HG03139 (cell line): Measurements from ENCODE around the gene SRSF1.

ENCODE experiments used
- ATAC-seq: cut with Tn5 transposase; IDR thresholded peaks from one replicate; pipeline ENCODE4 v1.9.1; 2021; ENCODE audit not compliant: unreplicated experiment

SRSF1 gene

DNA sequence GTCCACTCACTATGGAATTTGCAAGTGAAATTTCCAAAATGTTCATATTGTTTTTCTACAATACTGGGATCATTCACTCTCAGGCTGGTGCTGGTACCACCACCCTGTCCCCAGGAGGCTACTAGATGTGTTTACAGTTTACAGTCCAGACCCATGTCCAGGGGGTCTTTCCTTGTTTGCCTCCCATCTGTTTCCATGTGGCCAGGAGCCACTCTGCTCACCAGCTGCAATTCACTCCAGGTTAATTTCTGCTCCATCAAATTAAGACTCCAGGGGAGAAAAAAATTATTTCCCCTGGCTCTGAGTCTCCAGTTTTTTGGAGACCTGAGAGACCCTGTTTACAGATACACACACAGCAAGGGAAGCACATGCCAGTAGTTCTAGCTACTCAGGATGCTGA, 12.5 kb upstream of the SRSF1 start:
- no peak for ATAC-seq

- no peak for ATAC-seq
These were observed 12.0 kb upstream of the SRSF1 start for GRCh38 chr17:58019039-58019438.

- no peak for ATAC-seq
These were observed 3.2 kb upstream of the SRSF1 start for GRCh38 chr17:58010067-58010799.

DNA sequence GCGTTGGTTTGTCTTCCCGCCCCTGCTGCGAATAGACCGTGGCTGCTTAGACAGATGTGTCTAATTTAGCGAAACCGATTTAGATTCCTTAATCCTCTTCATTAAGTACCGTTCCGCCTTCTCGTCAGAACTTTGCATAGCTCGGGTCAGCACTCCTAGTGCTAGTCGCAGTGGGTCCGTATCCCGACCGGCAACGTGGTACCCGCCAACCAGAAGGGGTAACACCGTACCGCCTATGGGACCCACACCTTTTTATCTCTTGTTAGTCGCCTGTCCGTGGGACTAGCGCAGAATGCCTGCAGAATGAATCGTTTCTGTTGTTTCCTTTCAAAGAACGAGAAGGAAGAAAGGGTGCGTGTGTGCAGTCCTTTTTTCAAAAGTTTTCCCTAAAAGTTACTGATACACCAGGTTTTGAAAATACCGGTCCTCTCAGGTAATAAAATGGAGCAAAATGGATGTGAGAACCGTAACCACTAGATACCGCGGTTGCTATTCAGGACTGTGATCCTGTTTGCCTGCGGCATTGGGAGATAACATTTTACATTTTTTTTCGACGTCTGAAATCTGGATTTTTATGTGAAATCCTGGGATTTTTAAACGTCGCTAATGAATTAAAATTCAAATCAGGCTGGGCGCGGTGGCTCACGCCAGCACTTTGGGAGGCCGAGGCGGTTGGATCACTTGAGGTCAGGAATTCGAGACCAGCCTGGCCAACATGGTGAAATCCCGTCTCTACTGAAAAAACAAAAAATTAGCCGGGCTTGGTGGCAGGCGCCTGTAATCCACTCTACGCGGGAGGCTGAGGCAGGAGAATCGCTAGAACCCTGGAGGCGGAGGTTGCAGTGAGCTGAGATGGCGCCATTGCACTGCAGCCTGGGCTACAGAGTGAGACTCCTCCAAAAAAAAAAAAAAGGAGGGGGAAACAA, 998 bp upstream of the SRSF1 start:
- peak; percentile 7 for ATAC-seq

DNA sequence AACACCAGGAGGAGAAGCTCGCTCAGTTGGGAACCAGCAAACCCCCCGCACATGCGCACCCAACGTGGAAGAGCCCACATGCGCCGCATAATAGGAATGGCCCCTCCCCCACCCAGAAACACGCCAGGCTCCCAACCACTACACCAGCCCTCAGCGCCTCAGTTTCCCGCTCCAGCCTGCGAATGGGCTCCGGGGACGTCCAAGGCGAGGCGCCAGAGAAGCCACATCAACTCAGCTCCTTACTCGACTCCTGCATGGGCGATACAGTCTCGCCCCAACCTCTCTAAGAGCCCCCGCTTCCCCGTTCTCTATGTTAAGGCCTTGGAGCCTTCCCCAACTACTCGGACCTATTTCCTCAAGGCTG, 504 bp downstream of the SRSF1 start:
- no peak for ATAC-seq

GRCh38 chr17:58005728-58006559, 1.1 kb downstream of the SRSF1 start:
- ATAC-seq, result no peak

- ATAC-seq, result no peak
These were observed 1.9 kb downstream of the SRSF1 start for GRCh38 chr17:58005031-58005727.

GRCh38 chr17:58004060-58004459, 3.0 kb downstream of the SRSF1 start:
- no peak for ATAC-seq

GRCh38 chr17:58002973-58003372, 4.1 kb downstream of the SRSF1 start:
- ATAC-seq, result no peak

GRCh38 chr17:58002154-58002948, 4.7 kb downstream of the SRSF1 start:
- ATAC-seq, result no peak

DNA sequence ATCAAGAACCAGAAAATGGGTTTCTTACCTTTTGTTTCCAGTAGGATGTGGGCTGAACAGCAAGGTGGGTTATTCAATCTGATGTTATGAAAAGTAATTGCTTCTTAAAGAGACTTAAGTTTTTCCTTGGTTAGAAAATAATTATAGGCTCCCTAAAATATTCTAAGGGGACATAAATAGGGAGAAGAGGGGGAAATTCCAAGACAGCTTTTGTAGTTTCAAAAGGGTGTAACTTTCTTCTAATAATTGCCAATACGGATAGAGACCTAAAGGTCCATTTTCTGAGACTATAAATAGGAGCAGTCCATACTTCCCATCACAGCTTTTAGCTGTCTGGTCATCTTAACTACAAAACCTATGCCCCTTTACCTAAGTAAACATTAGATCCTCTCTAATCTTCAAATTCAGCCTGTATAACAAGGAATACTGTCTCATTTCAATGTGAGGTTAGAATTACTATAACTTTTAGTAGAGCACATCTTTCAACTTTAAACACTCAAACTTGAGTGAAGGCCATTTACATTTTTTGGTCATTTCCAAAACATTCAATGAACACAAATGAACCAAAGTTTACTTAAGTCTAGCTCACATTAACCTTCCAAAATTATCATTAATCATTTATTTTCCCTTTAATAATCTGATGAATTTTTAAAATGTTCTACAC, 5.5 kb downstream of the SRSF1 start:
- ATAC-seq, result no peak

- no peak for ATAC-seq
These were observed 7.5 kb downstream of the SRSF1 start for GRCh38 chr17:57999496-58000017.

- ATAC-seq, result no peak
These were observed 8.0 kb downstream of the SRSF1 start for GRCh38 chr17:57999010-57999495.

GRCh38 chr17:57997085-57997809, 9.8 kb downstream of the SRSF1 start:
- ATAC-seq, result no peak

- ATAC-seq, result peak; percentile 52
These were observed 11.7 kb downstream of the SRSF1 start for GRCh38 chr17:57995076-57995956.

DNA sequence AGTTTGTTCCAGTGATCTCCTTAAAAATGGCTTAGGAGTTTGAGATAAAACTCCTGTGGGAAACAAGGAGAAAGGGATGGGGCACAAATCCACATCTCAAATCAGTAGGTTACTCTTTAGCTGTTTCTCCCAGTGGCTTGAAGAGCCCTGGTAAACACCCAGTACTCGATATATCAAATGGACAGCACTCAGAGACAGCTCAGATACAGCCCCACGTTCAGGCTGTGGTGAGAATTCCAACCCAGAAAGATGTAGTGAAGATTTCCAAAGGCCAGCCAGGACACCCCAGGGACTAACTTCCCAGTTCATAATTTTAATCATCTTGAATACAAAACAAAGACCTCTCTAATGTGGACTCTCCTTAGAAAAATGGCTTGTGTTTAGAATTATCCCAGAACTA, 12.6 kb downstream of the SRSF1 start:
- no peak for ATAC-seq
